T-helper 22 cell (primary cell): ENCODE measurements around the gene KCNJ2.

Source experiments
- DNase-seq: peaks from one replicate; pipeline ENCODE4 v3.0.0-alpha.2; 2020; ENCODE audit warnings: low read depth

KCNJ2 gene

GRCh38 chr17:70159980-70160379, 9.4 kb upstream of the KCNJ2 start:
- DNase-seq: no peak

GRCh38 chr17:70161519-70161918, 7.8 kb upstream of the KCNJ2 start:
- no peak for DNase-seq

GRCh38 chr17:70165383-70165782, 3.9 kb upstream of the KCNJ2 start:
- no peak for DNase-seq

- no peak for DNase-seq
These were observed 2.7 kb upstream of the KCNJ2 start for GRCh38 chr17:70166615-70167014.

GRCh38 chr17:70168044-70168976, 1.0 kb upstream of the KCNJ2 start:
- DNase-seq: no peak

GRCh38 chr17:70169709-70170597, 621 bp downstream of the KCNJ2 start:
- no peak for DNase-seq

DNA sequence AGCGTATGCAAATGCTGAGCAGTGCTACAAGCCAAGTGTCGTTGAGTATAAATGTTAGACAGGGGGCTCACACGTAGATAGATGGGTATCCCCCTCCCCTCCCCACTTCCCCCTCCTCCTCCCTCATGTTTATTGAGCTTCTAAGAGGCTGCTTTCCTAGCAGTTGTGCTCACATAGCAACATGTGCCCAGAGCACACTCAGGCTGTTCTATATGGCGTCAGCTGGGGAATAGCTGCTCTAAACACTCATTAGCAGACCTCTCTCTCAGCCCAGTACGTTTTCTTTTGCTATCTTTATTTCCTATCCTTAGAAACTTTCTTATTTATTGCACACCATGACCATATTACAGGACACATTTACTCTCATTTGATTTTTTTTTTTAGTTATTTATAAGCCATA, 1.8 kb downstream of the KCNJ2 start:
- DNase-seq: no peak

DNA sequence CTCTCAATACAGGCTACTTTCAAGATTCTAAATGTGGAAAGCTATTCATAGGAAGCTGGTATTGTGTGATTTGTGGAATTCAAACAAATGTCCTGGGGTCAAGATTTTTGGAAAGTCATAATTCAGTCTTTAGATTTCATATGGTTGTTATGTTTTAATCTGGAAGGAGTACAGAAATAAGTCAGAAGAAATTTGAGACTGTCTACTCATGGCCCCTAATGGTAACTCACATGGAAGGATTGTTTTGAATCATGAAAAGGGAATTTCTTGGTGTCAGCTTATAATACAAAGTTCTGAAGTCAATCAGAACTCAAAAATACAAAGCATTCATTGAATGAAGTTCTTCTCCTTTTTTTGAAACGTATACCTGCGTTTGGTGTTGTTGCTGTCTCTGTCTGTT, 3.1 kb downstream of the KCNJ2 start:
- no peak for DNase-seq

- DNase-seq: no peak
These were observed 3.6 kb downstream of the KCNJ2 start for GRCh38 chr17:70172923-70173322.

- DNase-seq: no peak
These were observed 4.3 kb downstream of the KCNJ2 start for GRCh38 chr17:70173681-70174080.

GRCh38 chr17:70181376-70181775, 12.0 kb downstream of the KCNJ2 start:
- DNase-seq: no peak

GRCh38 chr17:70181866-70182265, 12.5 kb downstream of the KCNJ2 start:
- no peak for DNase-seq

DNA sequence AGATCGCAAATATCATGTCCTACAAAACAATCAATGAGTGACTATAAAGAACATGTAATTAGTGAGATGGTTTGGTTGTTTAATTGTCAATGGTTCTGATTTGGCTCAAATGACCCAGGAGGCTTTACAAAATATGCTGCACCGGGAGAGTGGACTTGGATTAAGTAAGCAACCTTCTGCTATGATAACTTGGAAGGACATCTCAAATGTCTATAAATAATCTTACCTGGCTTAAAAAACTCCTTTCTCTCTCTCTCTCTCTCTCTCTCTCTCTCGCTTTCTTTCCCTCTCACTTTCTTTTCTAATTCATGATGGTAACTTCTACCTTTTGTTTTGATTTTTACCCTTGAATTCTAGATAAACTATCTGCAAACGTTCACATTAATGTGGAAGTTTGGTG, 14.2 kb downstream of the KCNJ2 start:
- DNase-seq: no peak

DNA sequence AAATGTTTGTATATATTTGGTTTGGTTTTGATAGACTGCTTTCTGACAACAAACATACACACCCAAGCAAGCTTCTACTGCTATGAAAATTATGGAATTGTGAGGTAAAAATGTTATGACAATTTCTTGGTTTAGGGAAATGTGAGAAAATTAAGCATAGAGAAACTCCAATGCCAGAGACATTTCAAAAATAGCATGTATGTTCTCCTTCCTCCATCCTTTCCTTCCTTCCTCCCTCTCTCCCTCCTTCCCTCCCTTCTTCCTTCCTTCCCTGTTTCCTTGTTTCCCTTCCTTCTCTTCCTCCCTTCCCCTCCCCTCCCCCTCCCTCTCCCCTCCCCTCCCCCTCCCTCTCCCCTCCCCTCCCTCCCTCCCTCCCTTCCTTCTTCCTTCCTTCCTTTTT, 14.9 kb downstream of the KCNJ2 start:
- DNase-seq: no peak

DNA sequence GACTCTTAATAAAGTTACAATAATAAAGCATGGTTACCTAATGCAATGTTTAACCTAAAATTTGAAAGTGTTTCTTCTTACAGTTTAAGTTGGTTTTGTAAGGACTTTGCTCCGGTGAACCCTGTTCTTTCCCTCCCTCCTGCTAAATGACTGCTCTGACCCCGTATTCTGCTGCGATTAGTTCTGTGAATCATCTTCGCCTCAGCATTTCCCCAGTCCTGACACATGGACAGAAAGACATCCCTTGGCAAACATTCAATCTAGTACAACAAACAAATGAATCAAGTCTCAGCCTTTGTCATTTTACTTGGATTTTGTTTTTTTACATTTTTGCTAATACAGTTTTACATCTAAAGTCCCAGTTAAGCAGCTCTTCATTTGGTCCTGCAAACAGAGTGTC, 15.4 kb downstream of the KCNJ2 start:
- DNase-seq: no peak

DNA sequence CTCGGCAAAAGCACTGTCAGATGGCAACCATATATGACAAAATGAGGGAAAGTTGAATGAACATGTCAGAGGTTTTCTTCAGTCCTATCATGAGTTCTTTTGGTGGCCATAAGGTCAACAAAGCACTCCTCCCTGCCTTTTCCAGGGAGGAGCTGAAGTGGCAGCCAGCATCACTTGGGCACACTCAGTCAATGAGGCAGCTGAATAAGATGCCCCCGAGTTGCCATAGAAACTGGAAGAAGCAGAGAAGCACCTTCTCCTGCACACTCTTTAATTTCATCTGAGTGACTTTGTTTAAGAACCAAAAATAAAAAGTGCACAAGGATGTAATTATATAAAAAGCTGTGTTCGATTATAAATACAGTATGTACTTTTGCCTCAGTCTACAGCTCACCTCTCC, 16.0 kb downstream of the KCNJ2 start:
- no peak for DNase-seq

DNA sequence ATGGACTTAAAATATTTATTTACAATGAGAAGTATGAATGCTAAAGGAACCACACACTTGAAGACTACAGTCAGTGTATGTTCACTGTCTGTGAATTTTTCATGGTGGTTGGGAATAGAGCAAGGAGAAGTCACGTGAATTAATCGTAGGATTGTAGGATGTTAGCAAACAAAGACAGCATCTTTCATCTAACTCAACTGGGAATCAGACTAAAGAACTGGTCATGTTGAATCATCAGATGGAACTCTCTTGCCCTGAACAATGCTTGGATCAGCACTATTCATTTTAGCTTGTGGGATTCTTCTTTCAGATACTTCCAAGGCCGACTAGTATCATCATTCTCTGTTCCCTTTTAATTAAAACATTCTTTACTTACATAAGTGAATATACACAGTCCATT, 18.1 kb downstream of the KCNJ2 start:
- DNase-seq: no peak

GRCh38 chr17:70190959-70191805, 21.9 kb downstream of the KCNJ2 start:
- no peak for DNase-seq

GRCh38 chr17:70195091-70195490, 25.8 kb downstream of the KCNJ2 start:
- no peak for DNase-seq

DNA sequence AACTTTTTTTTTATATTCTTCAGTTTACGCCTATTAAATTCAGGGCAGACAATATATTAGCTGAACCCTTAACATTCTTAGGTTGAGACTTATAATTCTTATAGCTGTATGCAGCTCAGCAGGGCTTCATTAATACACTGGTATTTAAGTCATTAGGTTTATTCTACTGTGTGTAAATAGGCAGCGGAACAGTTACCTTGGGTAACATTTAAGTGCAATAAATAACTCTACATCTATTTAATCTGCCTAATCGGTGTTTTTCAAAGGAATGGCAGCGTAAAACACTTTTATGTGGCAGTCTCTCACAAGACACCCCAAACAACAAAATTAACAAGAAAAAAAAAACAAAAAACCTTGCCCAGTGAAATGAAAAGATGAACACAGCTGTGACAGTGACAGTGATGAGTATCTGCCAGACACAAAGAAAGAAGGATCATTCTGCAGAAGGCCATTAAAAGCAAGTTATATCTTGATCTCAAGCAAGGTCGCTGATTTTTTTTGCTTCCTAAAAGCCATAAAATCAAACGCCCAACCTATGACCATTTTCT, 32.6 kb downstream of the KCNJ2 start:
- no peak for DNase-seq

DNA sequence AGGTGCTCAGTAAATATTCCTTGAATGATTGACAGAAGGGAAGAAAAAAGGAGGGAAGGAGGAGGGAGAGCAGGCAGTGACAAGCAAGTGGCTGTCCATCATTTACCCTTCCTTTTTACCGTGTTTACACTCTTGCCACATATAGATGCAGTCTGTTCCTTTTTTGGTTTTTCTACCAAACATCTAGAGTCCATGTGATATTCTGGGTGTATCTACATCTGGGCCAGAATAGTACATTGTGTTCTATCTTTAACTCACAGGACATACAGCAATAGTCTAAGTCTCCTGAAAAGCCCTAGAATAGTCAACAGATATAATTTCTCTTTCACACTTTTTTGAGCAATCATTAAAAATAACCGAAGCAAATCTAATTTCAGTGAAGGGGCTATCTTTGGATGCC, 33.5 kb downstream of the KCNJ2 start:
- no peak for DNase-seq

DNA sequence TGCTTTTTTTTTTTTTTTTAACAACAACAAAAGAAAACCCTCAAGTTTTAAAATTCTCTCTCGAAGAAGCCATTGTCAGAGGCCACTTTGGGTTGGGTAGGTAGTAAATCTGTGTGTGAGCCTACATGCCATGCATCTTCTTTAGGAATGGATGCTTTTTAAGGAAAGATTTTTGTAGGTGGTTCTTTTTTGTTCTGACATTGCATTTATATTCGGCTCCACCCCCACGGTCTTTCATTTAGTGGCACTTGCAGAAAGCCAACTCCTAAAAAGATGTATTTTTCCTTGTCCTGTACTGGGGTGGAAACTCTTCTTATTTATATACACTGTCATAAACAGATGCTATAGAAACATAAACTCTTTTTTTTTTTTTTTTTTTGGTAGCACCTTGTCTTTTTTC, 35.1 kb downstream of the KCNJ2 start:
- no peak for DNase-seq
